ENCODE results near the gene NLRC5.

The NLRC5 gene

DNA sequence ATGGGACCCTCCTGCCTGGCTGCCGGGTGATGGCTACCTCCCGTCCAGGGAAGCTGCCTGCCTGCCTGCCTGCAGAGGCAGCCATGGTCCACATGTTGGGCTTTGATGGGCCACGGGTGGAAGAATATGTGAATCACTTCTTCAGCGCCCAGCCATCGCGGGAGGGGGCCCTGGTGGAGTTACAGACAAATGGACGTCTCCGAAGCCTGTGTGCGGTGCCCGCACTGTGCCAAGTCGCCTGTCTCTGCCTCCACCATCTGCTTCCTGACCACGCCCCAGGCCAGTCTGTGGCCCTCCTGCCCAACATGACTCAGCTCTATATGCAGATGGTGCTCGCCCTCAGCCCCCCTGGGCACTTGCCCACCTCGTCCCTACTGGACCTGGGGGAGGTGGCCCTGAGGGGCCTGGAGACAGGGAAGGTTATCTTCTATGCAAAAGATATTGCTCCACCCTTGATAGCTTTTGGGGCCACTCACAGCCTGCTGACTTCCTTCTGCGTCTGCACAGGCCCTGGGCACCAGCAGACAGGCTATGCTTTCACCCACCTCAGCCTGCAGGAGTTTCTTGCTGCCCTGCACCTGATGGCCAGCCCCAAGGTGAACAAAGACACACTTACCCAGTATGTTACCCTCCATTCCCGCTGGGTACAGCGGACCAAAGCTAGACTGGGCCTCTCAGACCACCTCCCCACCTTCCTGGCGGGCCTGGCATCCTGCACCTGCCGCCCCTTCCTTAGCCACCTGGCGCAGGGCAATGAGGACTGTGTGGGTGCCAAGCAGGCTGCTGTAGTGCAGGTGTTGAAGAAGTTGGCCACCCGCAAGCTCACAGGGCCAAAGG lies 36.8 kb downstream of the NLRC5 start:
- TF ChIP-seq EZH2phosphoT487 (IDR thresholded peaks at IDR 0.05; ENCODE audit: borderline replicate concordance, low read length), result no peak
- TF ChIP-seq, protein P1, sequence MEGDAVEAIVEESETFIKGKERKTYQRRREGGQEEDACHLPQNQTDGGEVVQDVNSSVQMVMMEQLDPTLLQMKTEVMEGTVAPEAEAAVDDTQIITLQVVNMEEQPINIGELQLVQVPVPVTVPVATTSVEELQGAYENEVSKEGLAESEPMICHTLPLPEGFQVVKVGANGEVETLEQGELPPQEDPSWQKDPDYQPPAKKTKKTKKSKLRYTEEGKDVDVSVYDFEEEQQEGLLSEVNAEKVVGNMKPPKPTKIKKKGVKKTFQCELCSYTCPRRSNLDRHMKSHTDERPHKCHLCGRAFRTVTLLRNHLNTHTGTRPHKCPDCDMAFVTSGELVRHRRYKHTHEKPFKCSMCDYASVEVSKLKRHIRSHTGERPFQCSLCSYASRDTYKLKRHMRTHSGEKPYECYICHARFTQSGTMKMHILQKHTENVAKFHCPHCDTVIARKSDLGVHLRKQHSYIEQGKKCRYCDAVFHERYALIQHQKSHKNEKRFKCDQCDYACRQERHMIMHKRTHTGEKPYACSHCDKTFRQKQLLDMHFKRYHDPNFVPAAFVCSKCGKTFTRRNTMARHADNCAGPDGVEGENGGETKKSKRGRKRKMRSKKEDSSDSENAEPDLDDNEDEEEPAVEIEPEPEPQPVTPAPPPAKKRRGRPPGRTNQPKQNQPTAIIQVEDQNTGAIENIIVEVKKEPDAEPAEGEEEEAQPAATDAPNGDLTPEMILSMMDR (IDR thresholded peaks at IDR 0.05; ENCODE audit: low read depth, low read length, poor library complexity, severe bottlenecking), result no peak
- no peaks in the 10 kb centered on the region for H3K9me3 ChIP-seq (ENCODE audit: control insufficient read depth, insufficient read depth, low read length)
- no peaks in the 10 kb centered on the region for H4K20me1 ChIP-seq (ENCODE audit: control insufficient read depth, insufficient read depth, low read depth, low read length)
- H3K36me3 ChIP-seq (ENCODE audit: control insufficient read depth, low read length), result no peaks in the 10 kb centered on the region; the same call in none of the 2 replicates
- H3K4me3 ChIP-seq (ENCODE audit: low read length), result no peak overlapping the region
- H3F3A ChIP-seq (ENCODE audit: control insufficient read depth, insufficient read depth), result no peaks in the 10 kb centered on the region
- no peaks in the 10 kb centered on the region for H3K79me2 ChIP-seq (ENCODE audit: control insufficient read depth, low read length)
- H3K4me2 ChIP-seq (ENCODE audit: low read length), result no peak overlapping the region
- no peaks in the 10 kb centered on the region for H3K9me2 ChIP-seq (replicated peaks; ENCODE audit: control insufficient read depth, low read length)
- no peak overlapping the region for H3K27ac ChIP-seq (ENCODE audit: low read depth, low read length)
- peaks cover 6% of the 10 kb centered on the region; the same call in 1 of the 2 replicates for H3K4me1 ChIP-seq (ENCODE audit: control insufficient read depth, low read length)
- H3K27me3 ChIP-seq (ENCODE audit: control insufficient read depth, low read length), result no peaks in the 10 kb centered on the region

DNA sequence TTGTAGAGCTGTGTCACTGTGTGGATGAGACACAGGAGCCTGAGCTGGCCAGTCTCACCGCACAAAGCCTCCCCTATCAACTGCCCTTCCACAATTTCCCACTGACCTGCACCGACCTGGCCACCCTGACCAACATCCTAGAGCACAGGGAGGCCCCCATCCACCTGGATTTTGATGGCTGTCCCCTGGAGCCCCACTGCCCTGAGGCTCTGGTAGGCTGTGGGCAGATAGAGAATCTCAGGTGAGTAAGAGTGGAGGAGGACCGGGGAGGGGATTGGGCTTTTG lies 37.4 kb downstream of the NLRC5 start:
- no peak for TF ChIP-seq EZH2phosphoT487 (IDR thresholded peaks at IDR 0.05; ENCODE audit: borderline replicate concordance, low read length)
- TF ChIP-seq, protein P1 (IDR thresholded peaks at IDR 0.05; ENCODE audit: low read depth, low read length, poor library complexity, severe bottlenecking), result no peak
- no peak overlapping the region for H3K27ac ChIP-seq (ENCODE audit: low read depth, low read length)
- no peaks in the 10 kb centered on the region; the same call in none of the 2 replicates for H3K36me3 ChIP-seq (ENCODE audit: control insufficient read depth, low read length)
- H3K27me3 ChIP-seq (ENCODE audit: control insufficient read depth, low read length), result no peaks in the 10 kb centered on the region
- H3K4me3 ChIP-seq (ENCODE audit: low read length), result no peak overlapping the region
- no peaks in the 10 kb centered on the region for H3K9me3 ChIP-seq (ENCODE audit: control insufficient read depth, insufficient read depth, low read length)
- no peaks in the 10 kb centered on the region for H3K9me2 ChIP-seq (replicated peaks; ENCODE audit: control insufficient read depth, low read length)
- H3K4me2 ChIP-seq (ENCODE audit: low read length), result no peak overlapping the region
- H3K4me1 ChIP-seq (ENCODE audit: control insufficient read depth, low read length), result peaks cover 6% of the 10 kb centered on the region; the same call in 1 of the 2 replicates
- no peaks in the 10 kb centered on the region for H3K79me2 ChIP-seq (ENCODE audit: control insufficient read depth, low read length)
- H3F3A ChIP-seq (ENCODE audit: control insufficient read depth, insufficient read depth), result no peaks in the 10 kb centered on the region
- no peaks in the 10 kb centered on the region for H4K20me1 ChIP-seq (ENCODE audit: control insufficient read depth, insufficient read depth, low read depth, low read length)

DNA sequence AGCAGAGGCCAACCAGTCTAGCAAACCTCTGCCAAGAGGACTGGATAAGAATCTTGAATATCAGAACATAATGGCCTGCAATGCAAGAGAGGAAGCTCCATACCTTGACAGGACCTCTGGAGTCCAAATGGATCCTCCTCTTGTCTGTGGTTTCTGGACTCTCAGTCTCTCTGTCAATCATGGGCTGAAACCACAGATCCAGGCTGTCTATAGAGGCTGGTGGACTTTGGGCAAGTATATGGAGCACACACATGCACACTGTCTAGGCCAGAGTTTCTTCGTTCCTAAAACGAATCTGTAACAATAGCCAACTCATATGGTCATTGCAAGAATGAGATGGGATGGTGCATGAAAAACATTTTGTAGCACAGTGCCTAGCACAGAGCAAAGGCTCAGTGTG lies 37.7 kb downstream of the NLRC5 start:
- H3K79me2 ChIP-seq (ENCODE audit: control insufficient read depth, low read length), result no peaks in the 10 kb centered on the region
- no peaks in the 10 kb centered on the region for H3K27me3 ChIP-seq (ENCODE audit: control insufficient read depth, low read length)
- H3F3A ChIP-seq (ENCODE audit: control insufficient read depth, insufficient read depth), result no peaks in the 10 kb centered on the region
- no peak overlapping the region for H3K4me3 ChIP-seq (ENCODE audit: low read length)
- TF ChIP-seq, protein P1 (IDR thresholded peaks at IDR 0.05; ENCODE audit: low read depth, low read length, poor library complexity, severe bottlenecking), result no peak
- TF ChIP-seq EZH2phosphoT487 (IDR thresholded peaks at IDR 0.05; ENCODE audit: borderline replicate concordance, low read length), result no peak
- peaks cover 6% of the 10 kb centered on the region; the same call in 1 of the 2 replicates for H3K4me1 ChIP-seq (ENCODE audit: control insufficient read depth, low read length)
- no peaks in the 10 kb centered on the region; the same call in none of the 2 replicates for H3K36me3 ChIP-seq (ENCODE audit: control insufficient read depth, low read length)
- H3K27ac ChIP-seq (ENCODE audit: low read depth, low read length), result no peak overlapping the region
- no peak overlapping the region for H3K4me2 ChIP-seq (ENCODE audit: low read length)
- H4K20me1 ChIP-seq (ENCODE audit: control insufficient read depth, insufficient read depth, low read depth, low read length), result no peaks in the 10 kb centered on the region
- no peaks in the 10 kb centered on the region for H3K9me3 ChIP-seq (ENCODE audit: control insufficient read depth, insufficient read depth, low read length)
- no peaks in the 10 kb centered on the region for H3K9me2 ChIP-seq (replicated peaks; ENCODE audit: control insufficient read depth, low read length)

All from DOHH2 (cell line).